Endothelial cell (in vitro differentiated cells): Measurements from ENCODE around the gene SH3RF3. TPM values are rescaled to one million over a fixed set of nuclear protein-coding genes. Genes with fewer than 3 reads are reported as not detected.

ENCODE experiments used
- DNase-seq: peaks from one replicate; pipeline ENCODE4 v3.0.0; 2021; ENCODE audit warnings: low spot score
- H3K27ac Mint-ChIP-seq: one replicate; pipeline ENCODE4 v1.8.0; 2021; ENCODE audit warnings: mixed read lengths, inconsistent platforms; ENCODE audit not compliant: unreplicated experiment
- H3K27me3 Mint-ChIP-seq: one replicate; pipeline ENCODE4 v1.8.0; 2021; ENCODE audit warnings: mild to moderate bottlenecking, moderate library complexity, mixed read lengths, inconsistent platforms; ENCODE audit not compliant: unreplicated experiment
- H3K36me3 Mint-ChIP-seq: one replicate; pipeline ENCODE4 v1.8.0; 2021; ENCODE audit warnings: mild to moderate bottlenecking, low read depth, mixed read lengths, inconsistent platforms; ENCODE audit not compliant: unreplicated experiment
- H3K4me1 Mint-ChIP-seq: one replicate; pipeline ENCODE4 v1.8.0; 2021; ENCODE audit warnings: mild to moderate bottlenecking, mixed read lengths, inconsistent platforms; ENCODE audit not compliant: unreplicated experiment
- H3K4me3 Mint-ChIP-seq: one replicate; pipeline ENCODE4 v1.8.0; 2021; ENCODE audit warnings: mild to moderate bottlenecking, mixed read lengths, inconsistent platforms; ENCODE audit not compliant: unreplicated experiment
- H3K9me3 Mint-ChIP-seq: one replicate; pipeline ENCODE4 v1.8.0; 2021; ENCODE audit warnings: mixed read lengths, inconsistent platforms; ENCODE audit not compliant: unreplicated experiment
- total RNA-seq: library from RNA; stranded (reverse); fragmentation: NEBNext Ultra II Directional; extraction: Animal tissue kit (Norgen Biotek cat#: 25700); gene quantifications from one replicate; pipeline ENCODE4 v1.2.1, GENCODE V29; 2021; ENCODE audit not compliant: unreplicated experiment
- TF ChIP-seq, protein P1 (sequence below): fragments of 200-600 bp; sonication (generic); IDR thresholded peaks from one replicate; pipeline ENCODE4 v1.5.0; 2021; ENCODE audit warnings: antibody characterized with exemption; ENCODE audit not compliant: unreplicated experiment

Gene SH3RF3
- total RNA-seq, 1 donor from 2014 or later: 12.8 TPM

- TF ChIP-seq, protein P1, sequence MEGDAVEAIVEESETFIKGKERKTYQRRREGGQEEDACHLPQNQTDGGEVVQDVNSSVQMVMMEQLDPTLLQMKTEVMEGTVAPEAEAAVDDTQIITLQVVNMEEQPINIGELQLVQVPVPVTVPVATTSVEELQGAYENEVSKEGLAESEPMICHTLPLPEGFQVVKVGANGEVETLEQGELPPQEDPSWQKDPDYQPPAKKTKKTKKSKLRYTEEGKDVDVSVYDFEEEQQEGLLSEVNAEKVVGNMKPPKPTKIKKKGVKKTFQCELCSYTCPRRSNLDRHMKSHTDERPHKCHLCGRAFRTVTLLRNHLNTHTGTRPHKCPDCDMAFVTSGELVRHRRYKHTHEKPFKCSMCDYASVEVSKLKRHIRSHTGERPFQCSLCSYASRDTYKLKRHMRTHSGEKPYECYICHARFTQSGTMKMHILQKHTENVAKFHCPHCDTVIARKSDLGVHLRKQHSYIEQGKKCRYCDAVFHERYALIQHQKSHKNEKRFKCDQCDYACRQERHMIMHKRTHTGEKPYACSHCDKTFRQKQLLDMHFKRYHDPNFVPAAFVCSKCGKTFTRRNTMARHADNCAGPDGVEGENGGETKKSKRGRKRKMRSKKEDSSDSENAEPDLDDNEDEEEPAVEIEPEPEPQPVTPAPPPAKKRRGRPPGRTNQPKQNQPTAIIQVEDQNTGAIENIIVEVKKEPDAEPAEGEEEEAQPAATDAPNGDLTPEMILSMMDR: no peak
- Mint-ChIP-seq H3K27me3 (peaks cover 2% of the 10 kb centered on the region), H3K9me3 (no peaks in the 10 kb centered on the region), H3K27ac (no peak overlapping the region), H3K36me3 (peaks cover 11% of the 10 kb centered on the region), H3K4me3 (no peak overlapping the region), H3K4me1 (no peaks in the 10 kb centered on the region)
- DNase-seq: no peak
These were observed 296.4 kb downstream of the SH3RF3 start for GRCh38 chr2:109425411-109425810.

DNA sequence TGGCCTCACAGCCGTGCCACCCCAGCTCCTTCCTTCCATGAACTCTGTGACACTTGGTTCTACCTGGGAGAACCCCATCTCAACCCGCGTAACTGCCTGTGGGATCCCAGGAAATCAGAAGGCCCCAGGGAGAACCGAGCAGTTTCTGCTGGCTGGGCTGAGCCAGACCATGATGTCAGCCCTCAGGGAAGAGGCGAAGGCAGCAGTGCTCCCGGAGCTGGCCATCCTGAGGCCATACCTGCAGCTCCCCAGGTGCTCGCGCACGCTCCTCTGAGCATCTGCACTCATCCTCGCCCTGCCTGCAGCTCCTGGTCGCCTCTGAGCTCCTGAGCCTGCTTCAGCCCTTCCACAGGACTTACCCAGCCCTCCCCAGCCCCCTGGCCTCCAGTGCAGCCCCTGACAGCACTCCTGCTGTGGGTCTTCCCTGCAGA is 298.7 kb downstream of the SH3RF3 start:
- H3K36me3 Mint-ChIP-seq: peaks cover 13% of the 10 kb centered on the region
- no peak for DNase-seq
- no peak overlapping the region for H3K4me3 Mint-ChIP-seq
- no peak overlapping the region for H3K27ac Mint-ChIP-seq
- H3K4me1 Mint-ChIP-seq: no peaks in the 10 kb centered on the region
- TF ChIP-seq, protein P1: no peak
- no peaks in the 10 kb centered on the region for H3K9me3 Mint-ChIP-seq
- H3K27me3 Mint-ChIP-seq: peaks cover 5% of the 10 kb centered on the region

DNA sequence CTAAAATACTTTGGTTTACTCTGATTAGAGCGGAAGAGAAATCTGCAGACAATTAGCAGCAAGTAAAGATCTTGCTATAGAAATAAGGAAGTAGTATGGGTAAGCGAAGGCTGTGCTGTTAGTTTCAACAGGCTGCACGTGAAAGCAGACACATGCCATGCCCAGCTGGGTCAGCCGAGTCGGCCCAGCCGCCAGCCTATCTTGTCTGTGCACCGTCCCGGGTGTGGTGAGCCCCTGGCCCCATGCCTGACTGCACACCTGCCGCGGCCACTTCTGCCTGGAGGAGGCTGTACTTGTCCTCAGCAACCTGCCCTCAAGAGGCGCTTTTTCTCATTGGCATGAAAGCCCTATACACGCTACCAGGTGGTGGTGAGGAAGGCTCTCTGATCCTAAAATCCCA is 299.3 kb downstream of the SH3RF3 start:
- Mint-ChIP-seq H3K4me1 (no peaks in the 10 kb centered on the region), H3K27me3 (peaks cover 8% of the 10 kb centered on the region), H3K4me3 (no peak overlapping the region), H3K27ac (no peak overlapping the region), H3K9me3 (no peaks in the 10 kb centered on the region), H3K36me3 (peaks cover 16% of the 10 kb centered on the region)
- no peak for DNase-seq
- TF ChIP-seq, protein P1: no peak

GRCh38 chr2:109428841-109429566 is 300.0 kb downstream of the SH3RF3 start:
- Mint-ChIP-seq H3K27ac (no peak overlapping the region), H3K27me3 (peaks cover 9% of the 10 kb centered on the region), H3K4me3 (no peak overlapping the region), H3K4me1 (no peaks in the 10 kb centered on the region), H3K9me3 (no peaks in the 10 kb centered on the region), H3K36me3 (peaks cover 13% of the 10 kb centered on the region)
- TF ChIP-seq, protein P1: no peak
- no peak for DNase-seq

DNA sequence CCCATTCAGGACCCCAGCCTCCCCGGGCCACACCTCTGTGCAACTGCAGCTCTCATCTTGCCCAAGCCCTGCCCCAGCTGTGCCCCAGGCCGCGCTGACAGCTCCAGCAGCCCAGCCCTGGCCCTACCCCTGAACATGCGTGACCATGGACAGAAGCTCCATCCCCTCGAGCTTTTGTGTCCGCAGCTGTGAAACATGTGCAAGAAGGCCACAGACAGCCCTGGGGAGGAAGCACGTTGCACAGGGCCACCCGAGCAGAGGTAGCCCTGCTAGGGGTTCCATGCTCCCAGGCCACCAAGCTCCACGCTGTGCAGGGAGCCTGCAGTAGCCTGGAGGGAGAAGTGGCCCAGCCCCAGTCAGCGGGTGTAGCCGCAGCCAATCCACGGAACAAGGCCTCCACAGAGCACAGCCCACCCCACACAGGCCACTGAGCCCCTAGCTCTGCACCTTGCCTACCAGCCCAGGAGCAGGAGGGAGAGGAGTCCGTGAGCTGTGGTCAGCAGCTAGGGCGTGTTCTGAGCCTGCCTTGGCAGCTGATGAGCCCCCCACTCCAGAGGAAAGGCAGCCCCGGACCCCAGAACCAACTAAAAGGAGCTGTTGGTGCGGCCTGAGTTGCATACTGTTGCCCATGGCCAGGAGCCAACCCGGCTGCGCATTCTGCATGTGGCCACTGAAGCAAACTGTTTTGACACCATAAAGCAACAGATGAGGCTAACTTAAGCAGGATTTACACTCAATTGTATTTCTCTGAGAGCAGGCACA is 300.7 kb downstream of the SH3RF3 start:
- Mint-ChIP-seq H3K27ac (no peak overlapping the region), H3K27me3 (peaks cover 9% of the 10 kb centered on the region), H3K36me3 (peaks cover 16% of the 10 kb centered on the region)

More for the DNA sequence above, 300.7 kb downstream of the SH3RF3 start:
- no peak for DNase-seq
- peaks cover 3% of the 10 kb centered on the region for H3K4me1 Mint-ChIP-seq
- H3K4me3 Mint-ChIP-seq: no peak overlapping the region
- TF ChIP-seq, protein P1: no peak
- H3K9me3 Mint-ChIP-seq: no peaks in the 10 kb centered on the region
